Tibial nerve (tissue), 4 donors: Measurements from ENCODE around the gene DPCD. TPM values are rescaled to one million over a fixed set of nuclear protein-coding genes. Genes with fewer than 3 reads are reported as not detected.
A peak's percentile ranks its signal among the peaks of the same experiment; 100 is the strongest.

Experiments used
- DNase-seq, 2 donors: peaks; one replicate each; pipeline ENCODE4 v3.0.0-alpha.2; 2019; ENCODE audit warnings: low spot score in 2 of 2
- H3K27ac ChIP-seq, 4 donors: fragments of 200-600 bp; sonication (generic) in 3 of 4; one replicate each; pipeline ENCODE4 v1.5.1; 2017 to 2019; ENCODE audit warnings: mild to moderate bottlenecking in 1 of 4
- H3K27me3 ChIP-seq, 2 donors: fragments of 200-600 bp; sonication (generic) in 1 of 2; one replicate each; pipeline versions ENCODE4 v1.5.1 to v1.6.0; 2017 to 2019
- H3K36me3 ChIP-seq, 3 donors: fragments of 200-600 bp; sonication (generic); one replicate each; pipeline ENCODE4 v1.5.1; 2018 to 2019
- H3K4me1 ChIP-seq, 4 donors: fragments of 200-600 bp; sonication (generic) in 3 of 4; one replicate each; pipeline ENCODE4 v1.5.1; 2017 to 2019
- H3K4me3 ChIP-seq, 4 donors: fragments of 200-600 bp; sonication (generic) in 3 of 4; one replicate each; pipeline ENCODE4 v1.5.1; 2017 to 2019; ENCODE audit warnings: mild to moderate bottlenecking in 1 of 4, moderate library complexity in 1 of 4
- H3K9me3 ChIP-seq, 4 donors: fragments of 200-600 bp; sonication (generic) in 3 of 4; one replicate each; pipeline ENCODE4 v1.5.1; 2017 to 2019
- EP300 ChIP-seq, 2 donors: sonication (generic); formaldehyde crosslinking; IDR thresholded peaks; one replicate each; pipeline ENCODE4 v1.6.1; 2017; ENCODE audit warnings: antibody characterized with exemption in 2 of 2, mild to moderate bottlenecking in 1 of 2
- POLR2A ChIP-seq, 2 donors: fragments of 450-650 bp; IDR thresholded peaks; one replicate each; pipeline ENCODE4 v1.6.1; 2017; ENCODE audit warnings: antibody characterized with exemption in 2 of 2, mild to moderate bottlenecking in 2 of 2, moderate library complexity in 2 of 2
- WGBS, 2 donors: methylation state at CpG; one replicate each; pipeline ENCODE4 v1.1.5; 2018; 5-methylcytosine and 5-hydroxymethylcytosine counted together
- total RNA-seq, 4 donors: library from RNA; depleted of rRNA; stranded (reverse); fragments of >200 nt; gene quantifications; one replicate each; pipeline ENCODE4 v1.1.0, GENCODE V29; 2016
- TF ChIP-seq, protein P1 (sequence below), 5 experiments: fragments of 200-600 bp in 3 of 5; fragments of 450-650 bp in 2 of 5; sonication (generic) in 3 of 5; IDR thresholded peaks; one replicate each; pipeline ENCODE4 v1.5.1; 2016 to 2019; ENCODE audit warnings: antibody characterized with exemption in 5 of 5, mild to moderate bottlenecking in 3 of 5, moderate library complexity in 2 of 5

Gene DPCD
- total RNA-seq, 4 donors from 2014 or later, result 6.0 to 28.5 (median 16.3) TPM

DNA sequence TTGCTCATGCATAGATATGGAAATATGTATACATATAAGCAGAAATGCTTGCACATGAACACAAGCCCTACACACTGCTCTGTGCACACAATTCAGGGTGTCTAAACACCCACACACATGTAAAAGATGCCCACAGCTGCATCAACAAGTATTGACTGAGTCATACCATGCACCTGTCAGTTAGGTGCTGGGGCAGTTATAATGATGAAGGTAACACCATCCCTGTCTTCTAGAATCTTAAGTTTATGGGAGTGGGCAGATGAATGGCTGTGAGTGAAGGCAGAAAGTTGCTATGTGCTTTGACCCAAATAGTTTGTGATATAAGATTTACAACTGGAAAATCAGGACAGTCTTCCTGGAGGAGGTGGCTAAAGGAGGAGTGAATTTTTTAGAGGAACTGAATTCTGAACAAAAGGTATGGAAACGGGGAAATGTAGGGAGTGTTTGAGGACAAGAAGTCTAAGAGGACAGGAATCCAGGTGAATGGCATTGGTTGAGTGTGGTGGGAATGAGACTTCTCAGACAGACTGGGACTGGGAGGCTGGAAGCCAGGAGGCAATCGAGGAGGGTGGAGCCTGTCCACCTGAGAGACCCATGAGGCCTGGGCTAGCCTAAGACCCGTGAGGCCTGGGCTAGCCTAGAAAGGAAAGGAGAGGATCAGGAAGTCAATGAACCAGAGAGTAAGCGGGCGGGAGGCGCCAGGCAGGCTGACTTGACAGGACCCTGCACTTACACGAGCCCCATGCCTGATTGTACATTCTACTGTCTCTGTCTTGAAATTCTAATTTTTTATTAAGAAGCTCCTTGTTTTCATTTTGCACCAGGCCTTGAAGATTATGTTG is 20.7 kb upstream of the DPCD start:
- no peak overlapping the region for H3K4me3 ChIP-seq
- 63 to 64% methylated on average over 7 of the region's 7 CpGs for WGBS, 2 donors
- H3K9me3 ChIP-seq, result peaks cover 0 to 4% (median 0%) of the 10 kb centered on the region in 4 donors
- no peak for DNase-seq
- H3K27ac ChIP-seq, result no peak overlapping the region
- H3K36me3 ChIP-seq, result peaks cover 0 to 4% (median 0%) of the 10 kb centered on the region in 3 donors
- H3K27me3 ChIP-seq, result peaks cover 4 to 76% of the 10 kb centered on the region in 2 donors
- TF ChIP-seq POLR2A (IDR thresholded peaks at IDR 0.05), result no peak
- TF ChIP-seq, protein P1, sequence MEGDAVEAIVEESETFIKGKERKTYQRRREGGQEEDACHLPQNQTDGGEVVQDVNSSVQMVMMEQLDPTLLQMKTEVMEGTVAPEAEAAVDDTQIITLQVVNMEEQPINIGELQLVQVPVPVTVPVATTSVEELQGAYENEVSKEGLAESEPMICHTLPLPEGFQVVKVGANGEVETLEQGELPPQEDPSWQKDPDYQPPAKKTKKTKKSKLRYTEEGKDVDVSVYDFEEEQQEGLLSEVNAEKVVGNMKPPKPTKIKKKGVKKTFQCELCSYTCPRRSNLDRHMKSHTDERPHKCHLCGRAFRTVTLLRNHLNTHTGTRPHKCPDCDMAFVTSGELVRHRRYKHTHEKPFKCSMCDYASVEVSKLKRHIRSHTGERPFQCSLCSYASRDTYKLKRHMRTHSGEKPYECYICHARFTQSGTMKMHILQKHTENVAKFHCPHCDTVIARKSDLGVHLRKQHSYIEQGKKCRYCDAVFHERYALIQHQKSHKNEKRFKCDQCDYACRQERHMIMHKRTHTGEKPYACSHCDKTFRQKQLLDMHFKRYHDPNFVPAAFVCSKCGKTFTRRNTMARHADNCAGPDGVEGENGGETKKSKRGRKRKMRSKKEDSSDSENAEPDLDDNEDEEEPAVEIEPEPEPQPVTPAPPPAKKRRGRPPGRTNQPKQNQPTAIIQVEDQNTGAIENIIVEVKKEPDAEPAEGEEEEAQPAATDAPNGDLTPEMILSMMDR (IDR thresholded peaks at IDR 0.05), result no peak
- H3K4me1 ChIP-seq, result peaks cover 0 to 29% (median 12%) of the 10 kb centered on the region in 4 donors

DNA sequence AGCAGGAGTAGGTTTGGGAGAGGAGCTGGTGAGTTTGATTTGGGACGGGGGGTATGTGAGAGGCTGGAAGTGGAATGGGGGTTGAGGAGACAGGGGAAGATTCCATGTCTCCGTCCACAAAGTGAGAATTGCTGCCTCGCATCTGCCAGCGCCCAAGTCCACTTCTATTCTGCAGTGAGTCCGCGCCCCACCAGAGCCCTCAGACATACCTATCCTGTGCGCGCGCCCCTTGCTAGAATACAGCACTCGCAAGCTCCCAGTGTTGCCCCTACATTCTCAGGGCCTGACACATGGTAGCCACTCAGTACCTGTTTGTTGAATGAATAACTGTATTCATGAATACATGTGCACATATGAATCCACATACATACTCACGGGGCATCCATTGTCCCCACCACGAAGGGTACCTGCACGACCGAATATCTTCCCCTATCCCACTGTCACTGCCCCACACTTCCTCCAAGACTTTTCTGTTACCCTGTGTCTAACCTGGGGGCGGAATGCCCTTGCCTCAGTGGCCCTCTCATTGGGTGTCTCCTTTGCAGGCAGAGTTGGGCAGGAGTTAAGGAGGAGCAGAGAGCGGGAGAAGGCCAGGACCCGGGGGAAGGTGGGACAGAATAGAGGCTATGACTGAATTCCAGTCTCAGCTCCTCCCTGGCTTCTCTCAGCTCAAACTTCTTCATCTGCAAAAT is 19.9 kb upstream of the DPCD start:
- Histone ChIP-seq H3K27ac (no peak overlapping the region), H3K4me1 (peaks cover 0 to 29% (median 12%) of the 10 kb centered on the region in 4 donors), H3K4me3 (no peak overlapping the region), H3K9me3 (peaks cover 0 to 12% (median 2%) of the 10 kb centered on the region in 4 donors), H3K27me3 (peaks cover 4 to 69% of the 10 kb centered on the region in 2 donors), H3K36me3 (peaks cover 0 to 12% (median 0%) of the 10 kb centered on the region in 3 donors)
- DNase-seq, result no peak
- TF ChIP-seq, protein P1 (IDR thresholded peaks at IDR 0.05), result no peak
- WGBS, 2 donors, result 80 to 85% methylated on average over 17 of the region's 17 CpGs

DNA sequence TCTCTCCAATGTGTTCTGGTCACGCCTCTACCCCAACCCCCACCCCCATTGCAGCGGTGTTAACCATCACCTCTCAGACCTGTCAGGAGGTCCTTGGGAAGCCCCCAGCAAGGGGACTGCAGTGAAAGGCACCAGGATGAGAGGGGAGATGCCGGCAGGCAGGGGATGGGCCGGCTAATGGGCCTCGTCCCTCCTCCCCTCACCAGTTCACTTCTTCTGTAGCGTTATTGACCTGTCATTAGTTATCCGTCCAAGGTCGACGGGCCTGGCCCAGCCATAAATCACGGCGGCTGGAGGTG is 18.8 kb upstream of the DPCD start:
- 3 to 7% methylated on average over 7 to 10 of the region's 11 CpGs for WGBS, 2 donors
- peaks cover 0 to 29% (median 12%) of the 10 kb centered on the region in 4 donors for H3K4me1 ChIP-seq
- H3K9me3 ChIP-seq, result peaks cover 0 to 16% (median 2%) of the 10 kb centered on the region in 4 donors
- H3K27ac ChIP-seq, result no peak overlapping the region
- TF ChIP-seq, protein P1 (IDR thresholded peaks at IDR 0.05), result no peak
- no peak overlapping the region for H3K4me3 ChIP-seq
- H3K27me3 ChIP-seq, result peaks cover 4 to 58% of the 10 kb centered on the region in 2 donors
- H3K36me3 ChIP-seq, result peaks cover 0 to 16% (median 0%) of the 10 kb centered on the region in 3 donors
- DNase-seq, result no peak

DNA sequence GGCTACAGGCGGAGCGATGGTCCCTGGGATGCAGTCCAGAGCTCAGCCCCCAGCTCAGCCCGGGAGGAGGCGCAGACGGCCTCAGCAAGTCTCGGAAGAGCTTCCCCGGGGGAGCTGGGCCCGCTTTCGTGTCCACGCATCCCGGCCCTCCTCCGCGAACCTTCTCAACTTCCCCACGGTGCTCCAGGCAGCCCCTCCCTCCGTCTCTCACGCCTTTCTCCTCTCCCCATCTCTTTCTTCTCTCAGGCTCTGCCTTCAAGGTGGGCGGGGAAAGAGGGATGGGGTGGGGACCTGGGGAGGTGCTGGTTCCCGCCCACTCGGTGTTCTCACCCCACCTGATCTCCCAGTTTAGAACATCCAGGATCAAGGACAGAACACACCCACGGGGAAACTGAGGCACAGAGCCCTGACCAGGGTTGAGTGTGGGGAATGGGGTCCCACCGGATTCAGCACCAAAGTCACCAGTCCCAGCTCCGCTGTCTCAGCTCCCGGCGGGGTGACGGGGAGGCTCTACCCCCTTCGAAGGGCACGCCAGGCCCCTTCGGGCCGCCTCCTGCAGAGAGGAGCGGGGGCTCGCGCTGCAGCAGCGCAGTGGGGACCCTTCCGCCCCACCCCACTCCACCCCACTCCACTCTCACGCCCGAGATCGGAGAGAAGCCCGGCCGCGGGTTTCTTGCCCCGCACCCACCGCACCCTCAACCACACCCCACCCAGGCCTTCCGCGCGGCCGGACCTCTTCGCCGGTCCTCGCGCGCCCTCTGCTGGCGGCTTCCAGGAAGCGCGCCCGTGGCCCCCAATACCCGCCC is 18.3 kb upstream of the DPCD start:
- peaks cover 4 to 53% of the 10 kb centered on the region in 2 donors for H3K27me3 ChIP-seq
- H3K9me3 ChIP-seq, result peaks cover 0 to 16% (median 2%) of the 10 kb centered on the region in 4 donors
- H3K4me3 ChIP-seq, result peak overlapping the region; percentile 28 to 55 (median 39)
- H3K36me3 ChIP-seq, result peaks cover 0 to 16% (median 0%) of the 10 kb centered on the region in 3 donors
- WGBS, 2 donors, result 1% methylated on average over 39 to 44 of the region's 56 CpGs
- H3K4me1 ChIP-seq, result peaks cover 0 to 29% (median 12%) of the 10 kb centered on the region in 4 donors
- DNase-seq, result peak; percentile 60 to 83
- no peak for TF ChIP-seq POLR2A (IDR thresholded peaks at IDR 0.05)
- TF ChIP-seq EP300 (IDR thresholded peaks at IDR 0.05), result no peak
- TF ChIP-seq, protein P1 (IDR thresholded peaks at IDR 0.05), result peak; percentile 86 to 98 (median 96)
- H3K27ac ChIP-seq, result no peak overlapping the region
